NCI-H2196 (cell line): ENCODE measurements around the gene CFAP299.

Source experiments
- DNase-seq: peaks from one replicate; lab custom pipeline; 2025; ENCODE audit not compliant: unreplicated experiment; lab: John Stamatoyannopoulos, UW

The CFAP299 gene

GRCh38 chr4:80387390-80388283 is 52.1 kb downstream of the CFAP299 start:
- no peak for DNase-seq

GRCh38 chr4:80388284-80388607 is 52.7 kb downstream of the CFAP299 start:
- no peak for DNase-seq

- DNase-seq = no peak
Observed at GRCh38 chr4:80390178-80390577, 54.6 kb downstream of the CFAP299 start.

- DNase-seq = no peak
Observed at GRCh38 chr4:80393246-80393969, 57.9 kb downstream of the CFAP299 start.

GRCh38 chr4:80393970-80394250 is 58.4 kb downstream of the CFAP299 start:
- no peak for DNase-seq

GRCh38 chr4:80407246-80407645 is 71.7 kb downstream of the CFAP299 start:
- no peak for DNase-seq

- no peak for DNase-seq
Observed at GRCh38 chr4:80409809-80410208, 74.3 kb downstream of the CFAP299 start.

- no peak for DNase-seq
Observed at GRCh38 chr4:80412322-80412721, 76.8 kb downstream of the CFAP299 start.

- DNase-seq = no peak
Observed at GRCh38 chr4:80413086-80413485, 77.6 kb downstream of the CFAP299 start.

- DNase-seq = no peak
Observed at GRCh38 chr4:80417019-80417418, 81.5 kb downstream of the CFAP299 start.

- no peak for DNase-seq
Observed at GRCh38 chr4:80419946-80420345, 84.4 kb downstream of the CFAP299 start.

- no peak for DNase-seq
Observed at GRCh38 chr4:80420638-80421037, 85.1 kb downstream of the CFAP299 start.

- DNase-seq = no peak
Observed at GRCh38 chr4:80422727-80423404, 87.3 kb downstream of the CFAP299 start.

- DNase-seq = no peak
Observed at GRCh38 chr4:80423553-80424224, 88.2 kb downstream of the CFAP299 start.

GRCh38 chr4:80424225-80424581 is 88.7 kb downstream of the CFAP299 start:
- no peak for DNase-seq

GRCh38 chr4:80425124-80426100 is 89.9 kb downstream of the CFAP299 start:
- no peak for DNase-seq

- DNase-seq = no peak
Observed at GRCh38 chr4:80431203-80431965, 95.9 kb downstream of the CFAP299 start.

GRCh38 chr4:80434238-80434637 is 98.7 kb downstream of the CFAP299 start:
- no peak for DNase-seq

GRCh38 chr4:80438016-80438415 is 102.5 kb downstream of the CFAP299 start:
- no peak for DNase-seq
